Spinal cord (tissue), 10 donors: Measurements from ENCODE around the gene SYT9. TPM values are rescaled to one million over a fixed set of nuclear protein-coding genes. Genes with fewer than 3 reads are reported as not detected.

Experiments
- DNase-seq, 6 donors: peaks; one replicate each; pipeline versions ENCODE4 v3.0.0 to v3.0.0-alpha.2; 2013 to 2015; ENCODE audit warnings: low spot score in 6 of 6, low read depth in 4 of 6
- H3K27ac ChIP-seq: one replicate; pipeline ENCODE4 v1.5.1; 2013; ENCODE audit warnings: low read depth, low read length, control low read depth
- H3K27me3 ChIP-seq: one replicate; pipeline ENCODE4 v1.6.1; 2013; ENCODE audit warnings: low read length; ENCODE audit not compliant: control insufficient read depth, insufficient read depth
- H3K36me3 ChIP-seq: one replicate; pipeline ENCODE4 v1.6.1; 2013; ENCODE audit warnings: low read length; ENCODE audit not compliant: control insufficient read depth, insufficient read depth
- H3K4me1 ChIP-seq: one replicate; pipeline ENCODE4 v1.6.1; 2013; ENCODE audit warnings: low read length; ENCODE audit not compliant: control insufficient read depth, insufficient read depth
- H3K4me3 ChIP-seq: one replicate; pipeline ENCODE4 v1.5.1; 2013; ENCODE audit warnings: low read depth, low read length, control low read depth
- H3K9me3 ChIP-seq: one replicate; pipeline ENCODE4 v1.6.1; 2013; ENCODE audit warnings: low read length; ENCODE audit not compliant: control insufficient read depth, insufficient read depth
- WGBS: methylation state at CpG from one replicate; pipeline ENCODE4 v1.1.5; 2013; ENCODE audit warnings: missing lambda C conversion rate; ENCODE audit not compliant: insufficient coverage; 5-methylcytosine and 5-hydroxymethylcytosine counted together
- polyA plus RNA-seq, 2 donors: library from polyadenylated mRNA; unstranded; fragments of 120-200 nt; gene quantifications; one replicate each; pipeline ENCODE4 v1.2.1, GENCODE V29; 2013; ENCODE audit not compliant: insufficient read length in 2 of 2
- total RNA-seq, 2 donors: library from RNA; depleted of rRNA in 1 of 2; stranded (reverse); fragments of 120-200 nt in 1 of 2; fragments of >200 nt in 1 of 2; gene quantifications; one replicate each; pipeline versions ENCODE4 v1.2.3 to v1.2.4, GENCODE V29; 2013 to 2014
- donor health status: healthy.

The SYT9 gene
- total and polyA plus RNA-seq, 4 donors = 10.1 to 22.5 (median 14.6) TPM

DNA sequence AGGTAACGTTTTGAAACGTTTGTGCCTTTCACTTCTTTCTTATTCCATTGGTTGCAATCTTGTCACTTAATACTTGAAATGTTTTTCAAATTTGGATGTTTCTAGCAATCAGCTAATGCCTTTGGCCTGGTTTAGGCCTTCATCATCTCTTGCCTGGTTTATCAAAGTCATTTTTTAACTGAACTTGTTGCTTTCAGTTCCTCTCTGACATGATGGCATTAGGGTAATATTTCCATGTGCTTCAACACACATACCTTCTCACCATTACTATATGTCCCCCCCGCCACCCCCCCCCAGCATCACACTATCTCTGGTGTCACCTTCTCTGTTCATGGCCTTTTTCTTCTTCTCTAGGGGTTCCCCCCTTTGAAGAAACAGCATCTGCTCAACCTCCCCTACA, 1.5 kb upstream of the SYT9 start:
- Histone ChIP-seq H3K27ac (no peak overlapping the region), H3K4me3 (no peak overlapping the region), H3K4me1 (peaks cover 14% of the 10 kb centered on the region), H3K9me3 (no peaks in the 10 kb centered on the region), H3K27me3 (peaks cover 7% of the 10 kb centered on the region), H3K36me3 (no peaks in the 10 kb centered on the region)
- DNase-seq = no peak
- no CpG with 5 or more reads among the region's 3 CpGs for WGBS

DNA sequence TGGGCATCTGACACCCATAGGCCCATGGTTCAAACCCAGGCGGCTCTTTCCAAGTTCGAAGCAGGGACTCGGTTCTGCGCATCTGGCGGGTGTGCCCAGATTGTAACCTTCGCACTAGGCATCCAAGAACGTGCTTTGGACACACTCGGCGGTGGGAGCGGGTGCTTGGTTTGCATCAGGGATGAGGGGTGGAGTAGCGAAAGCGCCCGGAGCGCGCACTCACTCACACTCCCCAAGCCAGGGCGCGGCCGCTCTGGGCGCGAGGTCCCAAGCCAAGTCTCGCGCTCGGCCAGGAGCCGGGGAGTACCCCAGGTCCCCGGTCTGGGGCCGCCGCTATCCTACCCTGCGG, 243 bp upstream of the SYT9 start:
- Histone ChIP-seq H3K27me3 (peaks cover 7% of the 10 kb centered on the region), H3K4me3 (peak overlapping the region; percentile 43), H3K9me3 (no peaks in the 10 kb centered on the region), H3K27ac (no peak overlapping the region), H3K36me3 (no peaks in the 10 kb centered on the region), H3K4me1 (peaks cover 14% of the 10 kb centered on the region)
- 1% methylated on average over 28 of the region's 28 CpGs for WGBS
- DNase-seq = peak in 1 of 6 donors; percentile 7

DNA sequence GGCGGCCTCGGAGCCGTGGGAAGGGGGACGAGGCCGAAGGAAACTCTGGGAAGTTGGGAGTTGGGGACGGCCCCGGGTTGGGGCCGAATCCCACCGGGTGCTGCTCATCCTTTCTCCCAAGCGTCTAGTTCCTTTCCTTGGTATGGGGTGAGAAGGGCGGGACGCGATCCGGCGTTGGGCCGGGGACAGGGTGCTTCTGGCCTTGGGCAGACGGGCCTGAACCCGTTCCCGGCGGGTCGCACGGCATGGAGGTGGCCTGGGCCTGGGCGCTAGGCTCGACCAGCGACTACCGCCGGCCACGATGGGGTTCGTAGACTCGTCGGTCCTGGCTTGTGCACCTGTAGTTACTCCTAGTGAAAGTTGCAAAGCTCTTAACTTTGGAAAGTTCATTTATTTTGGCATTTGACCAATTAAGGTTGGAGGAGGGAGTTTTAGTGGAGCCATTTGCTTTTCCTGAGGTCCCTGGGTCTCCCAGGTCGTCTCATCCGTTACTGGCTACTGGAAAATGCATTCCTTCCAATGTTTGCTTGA, 1.0 kb downstream of the SYT9 start:
- H3K9me3 ChIP-seq = no peaks in the 10 kb centered on the region
- H3K36me3 ChIP-seq = no peaks in the 10 kb centered on the region
- peak overlapping the region; percentile 43 for H3K4me3 ChIP-seq
- H3K4me1 ChIP-seq = peaks cover 14% of the 10 kb centered on the region
- H3K27me3 ChIP-seq = peaks cover 7% of the 10 kb centered on the region
- WGBS = 7% methylated on average over 30 of the region's 33 CpGs
- H3K27ac ChIP-seq = no peak overlapping the region
- DNase-seq = peak in 1 of 6 donors; percentile 35

DNA sequence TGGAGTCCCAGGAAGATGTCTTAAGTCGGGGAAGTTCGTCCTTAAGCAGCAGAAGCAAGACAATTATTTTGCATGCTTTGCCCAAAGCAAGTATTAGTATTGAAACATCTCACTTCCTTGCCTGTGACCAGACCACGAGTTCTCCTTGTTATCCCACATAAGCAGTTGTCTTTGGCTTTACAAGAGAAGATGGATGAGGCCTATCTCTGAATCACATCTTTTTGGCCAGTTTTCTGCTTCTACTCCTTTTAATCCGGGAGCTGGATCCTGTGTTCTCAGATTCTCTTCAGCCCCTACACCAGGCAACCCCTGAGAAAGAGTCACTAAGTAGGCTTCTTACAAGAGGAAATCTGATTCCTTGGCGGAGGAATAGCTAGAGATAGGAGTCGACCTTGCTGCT, 2.1 kb downstream of the SYT9 start:
- no peak overlapping the region for H3K4me3 ChIP-seq

DNA sequence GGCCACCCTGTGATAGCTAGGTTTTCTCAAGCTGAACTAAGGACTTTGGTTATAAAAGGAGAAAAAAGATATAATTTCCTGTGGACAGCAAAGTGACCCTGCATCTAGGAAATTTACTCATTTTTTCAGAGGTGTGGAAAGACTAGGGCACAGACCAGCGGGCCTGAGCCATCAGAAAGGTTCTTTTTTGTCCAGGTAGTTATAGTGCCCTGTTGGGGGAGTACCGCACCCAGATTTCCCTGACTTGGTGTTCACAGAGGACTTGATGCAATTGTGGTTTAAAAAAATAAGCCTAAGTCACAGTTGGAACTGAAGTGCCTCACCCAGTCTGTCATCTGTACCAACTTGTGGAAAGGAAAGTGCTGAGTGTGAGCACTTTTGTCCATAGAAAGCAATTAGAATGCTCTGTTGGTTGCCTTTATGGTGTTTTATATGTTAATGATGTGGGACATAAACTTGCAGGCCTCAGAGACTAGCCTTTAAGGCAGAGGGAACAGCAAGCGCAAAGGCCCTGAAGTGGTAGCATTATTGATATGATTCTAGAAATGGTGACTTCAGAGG, 3.1 kb downstream of the SYT9 start:
- no peak overlapping the region for H3K4me3 ChIP-seq
- no peaks in the 10 kb centered on the region for H3K9me3 ChIP-seq
- peaks cover 14% of the 10 kb centered on the region for H3K4me1 ChIP-seq
- H3K27ac ChIP-seq = no peak overlapping the region
- no peaks in the 10 kb centered on the region for H3K36me3 ChIP-seq
- no peak for DNase-seq
- peaks cover 7% of the 10 kb centered on the region for H3K27me3 ChIP-seq
- WGBS = 50% methylated on average over 2 of the region's 3 CpGs

More for the DNA sequence above, 2.1 kb downstream of the SYT9 start:
- no peak overlapping the region for H3K27ac ChIP-seq
- DNase-seq = no peak
- H3K36me3 ChIP-seq = no peaks in the 10 kb centered on the region
- H3K4me1 ChIP-seq = peaks cover 14% of the 10 kb centered on the region
- peaks cover 7% of the 10 kb centered on the region for H3K27me3 ChIP-seq
- H3K9me3 ChIP-seq = no peaks in the 10 kb centered on the region
- WGBS = 69% methylated on average over 2 of the region's 6 CpGs

DNA sequence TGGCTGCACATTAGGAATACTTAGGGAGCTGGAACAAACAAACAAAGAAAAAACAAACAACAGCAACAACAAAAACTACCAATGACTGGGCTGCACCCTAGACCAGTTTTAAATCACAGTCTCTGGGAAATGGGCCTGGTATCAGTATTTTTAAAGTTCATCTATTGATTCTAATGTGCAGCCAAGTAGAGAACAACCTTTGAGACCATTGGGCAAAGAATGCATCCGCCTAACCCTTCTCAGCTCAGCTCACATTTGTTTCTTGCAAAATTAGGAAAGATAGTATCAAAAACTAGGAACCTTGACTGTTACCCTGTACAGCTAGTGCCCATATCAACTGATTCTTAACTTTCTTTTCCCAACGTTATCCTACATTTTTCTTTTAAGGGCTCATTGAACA, 5.2 kb downstream of the SYT9 start:
- DNase-seq = no peak
- Histone ChIP-seq H3K4me1 (peaks cover 10% of the 10 kb centered on the region), H3K4me3 (no peak overlapping the region), H3K27me3 (peaks cover 7% of the 10 kb centered on the region), H3K27ac (no peak overlapping the region), H3K9me3 (no peaks in the 10 kb centered on the region), H3K36me3 (no peaks in the 10 kb centered on the region)
- 0% methylated on average over 1 of the region's 2 CpGs for WGBS

DNA sequence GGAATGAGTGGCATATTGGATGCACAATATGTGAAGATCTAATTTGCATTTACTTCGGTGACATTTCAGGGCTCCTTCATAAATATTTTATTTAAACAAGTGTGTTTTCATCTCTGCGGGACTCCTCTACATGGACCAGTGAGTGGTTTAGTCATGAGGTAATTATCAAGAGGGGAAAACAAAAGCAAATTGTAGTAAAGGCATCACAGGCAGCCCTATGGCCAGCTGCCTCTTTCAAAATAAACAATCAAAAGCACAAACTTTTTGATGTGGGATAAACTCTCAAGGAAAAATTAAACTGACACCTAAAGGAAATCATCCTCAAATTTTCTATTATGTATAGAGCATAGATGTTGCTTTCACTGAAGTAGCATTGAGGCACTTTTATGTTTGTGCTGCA, 6.0 kb downstream of the SYT9 start:
- no CpG with 5 or more reads among the region's 2 CpGs for WGBS
- Histone ChIP-seq H3K4me3 (no peak overlapping the region), H3K27me3 (peaks cover 2% of the 10 kb centered on the region), H3K4me1 (peaks cover 3% of the 10 kb centered on the region), H3K36me3 (no peaks in the 10 kb centered on the region), H3K9me3 (no peaks in the 10 kb centered on the region), H3K27ac (no peak overlapping the region)
- peak in 1 of 6 donors; percentile 32 for DNase-seq

DNA sequence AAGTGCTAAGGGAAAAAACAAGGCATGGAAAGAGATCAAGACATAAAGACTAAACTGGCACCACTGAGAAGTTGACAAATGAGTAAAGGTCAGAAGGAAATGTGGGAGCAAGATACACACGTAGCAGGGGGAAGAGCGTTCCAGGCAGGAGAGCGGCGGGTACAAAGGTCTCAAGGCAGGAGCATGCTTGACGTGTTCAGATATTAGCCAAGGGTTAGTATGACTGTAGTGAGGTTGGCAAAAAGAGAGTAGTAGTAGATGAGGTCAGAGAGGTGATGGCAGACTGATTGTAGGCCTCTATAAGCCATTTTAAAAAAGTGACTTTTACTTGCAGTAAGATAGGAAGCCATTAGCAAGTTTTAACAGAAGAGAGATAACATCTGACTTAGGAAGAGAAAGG, 9.9 kb downstream of the SYT9 start:
- Histone ChIP-seq H3K9me3 (no peaks in the 10 kb centered on the region), H3K27me3 (no peaks in the 10 kb centered on the region), H3K27ac (no peak overlapping the region), H3K36me3 (no peaks in the 10 kb centered on the region), H3K4me1 (no peaks in the 10 kb centered on the region), H3K4me3 (no peak overlapping the region)
- 95% methylated on average over 5 of the region's 5 CpGs for WGBS
- no peak for DNase-seq

DNA sequence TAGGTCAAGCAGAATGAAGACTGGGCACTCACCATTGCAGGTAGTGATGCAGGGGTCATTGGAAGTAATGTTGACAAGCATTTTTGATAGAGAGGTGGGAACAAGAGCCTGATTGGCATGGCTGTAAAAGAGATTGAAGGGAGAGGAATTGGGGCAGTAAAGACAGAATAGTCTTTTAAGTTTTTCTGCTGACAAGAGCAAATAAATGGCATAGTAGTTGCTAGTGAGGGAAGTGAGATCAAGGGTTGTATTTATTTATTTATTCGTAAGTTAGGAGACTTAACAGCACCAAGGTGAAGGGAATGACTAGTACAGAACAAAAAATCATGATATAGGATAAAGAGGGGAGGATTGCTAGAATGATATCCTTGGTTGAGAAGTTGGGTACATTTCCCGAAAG, 11.0 kb downstream of the SYT9 start:
- 33% methylated on average over 2 of the region's 2 CpGs for WGBS
- DNase-seq = no peak
- Histone ChIP-seq H3K27ac (no peak overlapping the region), H3K9me3 (no peaks in the 10 kb centered on the region), H3K4me1 (no peaks in the 10 kb centered on the region), H3K36me3 (no peaks in the 10 kb centered on the region), H3K4me3 (no peak overlapping the region), H3K27me3 (no peaks in the 10 kb centered on the region)

DNA sequence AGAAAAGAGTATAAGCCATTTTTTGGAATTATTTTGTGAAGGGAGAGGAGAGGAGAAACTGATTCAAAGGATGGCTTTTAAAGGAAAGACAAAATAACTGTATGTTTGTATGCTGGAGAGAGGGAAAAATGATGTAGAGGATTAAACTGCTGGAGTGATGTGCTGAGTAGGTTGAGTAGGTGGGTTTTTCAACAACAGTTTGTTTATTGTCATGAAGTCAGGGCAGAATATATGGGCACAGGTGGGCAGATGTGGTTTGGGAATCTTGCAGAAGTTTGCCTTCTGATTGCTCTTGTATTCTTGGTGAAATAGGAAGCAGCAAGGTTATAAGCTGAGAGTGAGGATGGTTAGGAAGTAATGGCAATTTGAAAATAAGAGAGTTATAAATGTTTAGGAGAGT, 12.1 kb downstream of the SYT9 start:
- Histone ChIP-seq H3K36me3 (no peaks in the 10 kb centered on the region), H3K9me3 (no peaks in the 10 kb centered on the region), H3K4me1 (no peaks in the 10 kb centered on the region), H3K27ac (no peak overlapping the region), H3K27me3 (no peaks in the 10 kb centered on the region), H3K4me3 (no peak overlapping the region)
- DNase-seq = no peak
